GM19193 (cell line): ENCODE measurements around the gene RHBDF2.
A peak's percentile ranks its signal among the peaks of the same experiment; 100 is the strongest.

Source experiments
- POLR2A ChIP-seq: IDR thresholded peaks from 4 replicates; pipeline ENCODE4 v1.6.1; 2011; ENCODE audit not compliant: insufficient read depth, insufficient read length; ENCODE audit errors: extremely low read depth

Gene RHBDF2

GRCh38 chr17:76530095-76530723 is 29.0 kb upstream of the RHBDF2 start:
- no peak for TF ChIP-seq POLR2A

GRCh38 chr17:76529224-76530094 is 28.2 kb upstream of the RHBDF2 start:
- TF ChIP-seq POLR2A: no peak

- peak; percentile 31 for TF ChIP-seq POLR2A
Observed at GRCh38 chr17:76528528-76529223, 27.5 kb upstream of the RHBDF2 start.

GRCh38 chr17:76528156-76528527 is 26.9 kb upstream of the RHBDF2 start:
- TF ChIP-seq POLR2A: no peak

- no peak for TF ChIP-seq POLR2A
Observed at GRCh38 chr17:76527430-76528111, 26.3 kb upstream of the RHBDF2 start.

GRCh38 chr17:76524598-76525512 is 23.6 kb upstream of the RHBDF2 start:
- no peak for TF ChIP-seq POLR2A

GRCh38 chr17:76523084-76524037 is 22.1 kb upstream of the RHBDF2 start:
- TF ChIP-seq POLR2A: no peak

DNA sequence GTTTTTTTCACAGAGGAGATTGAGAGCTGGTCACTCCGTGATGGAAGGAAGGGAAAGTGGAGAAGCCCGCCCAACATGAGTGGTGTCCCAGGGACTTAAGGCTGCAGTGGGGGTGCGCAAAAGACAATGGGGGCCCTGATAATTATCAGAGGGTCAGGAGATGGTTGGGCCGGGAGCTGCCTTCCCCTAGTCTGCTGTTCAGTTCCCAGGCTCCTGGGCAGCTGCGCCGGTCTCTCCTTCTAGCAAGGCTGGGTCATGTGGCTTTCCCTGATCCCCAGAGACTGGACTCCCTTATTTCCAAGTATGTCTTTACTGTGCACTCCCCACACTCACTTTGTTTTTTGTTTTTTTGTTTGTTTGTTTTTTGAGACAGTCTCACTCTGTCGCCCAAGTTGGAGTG is 20.0 kb upstream of the RHBDF2 start:
- TF ChIP-seq POLR2A: no peak

- no peak for TF ChIP-seq POLR2A
Observed at GRCh38 chr17:76519048-76519966, 18.1 kb upstream of the RHBDF2 start.

GRCh38 chr17:76517638-76518038 is 16.4 kb upstream of the RHBDF2 start:
- no peak for TF ChIP-seq POLR2A

DNA sequence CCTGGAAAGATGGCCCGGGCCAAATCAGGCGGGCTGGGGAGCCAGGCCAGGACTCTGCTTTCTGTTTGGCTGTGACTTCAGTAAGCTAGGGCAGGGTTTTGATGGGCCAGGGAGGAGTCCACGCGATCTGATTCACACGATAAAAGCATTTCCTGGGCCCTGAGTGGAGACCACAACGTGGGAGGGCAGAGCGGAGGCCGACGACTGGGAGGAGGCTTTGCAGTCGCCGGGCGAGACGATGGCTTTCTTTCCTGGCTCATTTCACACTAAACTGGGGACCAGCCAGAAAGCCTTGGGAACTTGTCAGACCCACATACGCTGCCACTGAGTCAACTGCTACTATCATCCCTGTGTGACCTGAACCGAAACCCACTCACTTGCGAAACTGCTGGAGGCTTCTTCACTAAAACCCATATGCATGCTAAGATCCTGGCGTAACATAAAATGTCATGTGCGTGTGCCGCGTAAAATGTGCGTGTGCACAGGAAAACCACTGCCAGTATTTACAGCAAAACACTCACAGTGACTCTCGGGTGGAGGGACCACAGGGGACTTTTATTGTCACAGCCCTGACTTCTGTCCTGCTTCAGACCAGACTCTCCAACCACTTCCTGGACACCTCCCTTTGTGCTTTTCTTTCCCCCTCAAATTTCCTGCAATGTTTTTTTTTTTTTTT is 14.2 kb upstream of the RHBDF2 start:
- no peak for TF ChIP-seq POLR2A
